Adrenal gland (tissue), 12 donors: ENCODE data around the gene BEND6. TPM values are rescaled to one million over a fixed set of nuclear protein-coding genes. Genes with fewer than 3 reads are reported as not detected.

Source experiments
- DNase-seq, 7 donors: peaks; one replicate each; pipeline ENCODE4 v3.0.0-alpha.2; 2019 to 2020
- H3K27ac ChIP-seq, 5 donors: fragments of 200-600 bp; sonication (generic) in 4 of 5; 1 replicate in 3 of 5; 2 replicates in 2 of 5; pipeline versions ENCODE4 v1.5.1 to v1.8.0; 2016 to 2020; ENCODE audit warnings: mild to moderate bottlenecking in 1 of 5
- H3K27me3 ChIP-seq: fragments of 200-600 bp; 2 replicates; pipeline ENCODE4 v1.8.0; 2021
- H3K36me3 ChIP-seq, 2 donors: fragments of 200-600 bp; replicated peaks in 1 of 2; 1 replicate in 1 of 2; 2 replicates in 1 of 2; pipeline versions ENCODE4 v1.5.1 to v1.8.0; 2018 to 2022
- H3K4me1 ChIP-seq, 2 donors: fragments of 200-600 bp; replicated peaks in 1 of 2; 1 replicate in 1 of 2; 2 replicates in 1 of 2; pipeline versions ENCODE4 v1.5.1 to v1.8.0; 2018 to 2021
- H3K4me3 ChIP-seq, 4 donors: fragments of 200-600 bp; sonication (generic) in 3 of 4; one replicate each; pipeline ENCODE4 v1.5.1; 2016 to 2018
- H3K9me3 ChIP-seq, 3 donors: fragments of 200-600 bp; sonication (generic) in 1 of 3; replicated peaks in 1 of 3; 1 replicate in 2 of 3; 2 replicates in 1 of 3; pipeline versions ENCODE4 v1.5.1 to v1.8.0; 2016 to 2021
- CTCF ChIP-seq, 6 experiments: fragments of 450-650 bp in 4 of 6; fragments of 200-600 bp in 2 of 6; sonication (generic) in 1 of 6; IDR thresholded peaks; 1 replicate in 5 of 6; 2 replicates in 1 of 6; pipeline versions ENCODE4 v1.5.1 to v1.8.0; 2016 to 2021; ENCODE audit warnings: antibody characterized with exemption in 6 of 6, mild to moderate bottlenecking in 2 of 6, moderate library complexity in 1 of 6
- POLR2A ChIP-seq, 2 donors: fragments of 450-650 bp; IDR thresholded peaks; one replicate each; pipeline ENCODE4 v1.6.1; 2017; ENCODE audit warnings: antibody characterized with exemption in 2 of 2, mild to moderate bottlenecking in 2 of 2, moderate library complexity in 1 of 2
- WGBS, 4 donors: extraction: QIAGEN DNeasy Blood & Tissue Kit in 2 of 4; methylation state at CpG; one replicate each; pipeline versions ENCODE4 v1.1.5 to v1.1.7; 2013 to 2017; 5-methylcytosine and 5-hydroxymethylcytosine counted together
- intact Hi-C, 2 donors: fragments of 100-400 bp; cut with DNase I; formaldehyde crosslinking; loops; one replicate each; pipeline versions ENCODE4 v1.14.1 to v1.15.0; 2022 to 2023
- polyA plus RNA-seq, 3 donors: library from polyadenylated mRNA; stranded (reverse); fragments of 200-250 nt in 2 of 3; fragments of 350-450 nt in 1 of 3; fragmentation: Illumina TruSeq in 1 of 3; extraction: RNeasy Lipid Tissue Mini Kit (QIAGEN cat#74804) in 1 of 3; gene quantifications; one replicate each; pipeline ENCODE4 v1.2.3, GENCODE V29; 2013 to 2014
- total RNA-seq, 9 donors: library from RNA; depleted of rRNA in 4 of 9; stranded (reverse); fragments of >200 nt in 4 of 9; fragments of 120-200 nt in 1 of 9; fragmentation: NEBNext Ultra II Directional in 1 of 9; extraction: Animal tissue kit (Norgen Biotek cat#: 25700) in 1 of 9; gene quantifications; one replicate each; pipeline versions ENCODE4 v1.1.0 to v1.2.4, GENCODE V29; 2013 to 2023
- donor health status: healthy with polysubstance abuse.
- donor health status: Bipolar disorder and iron deficiency.
- donor health status: DM: yes; HTN: yes; CAD: no.
- donor health status: DM: no; HTN: no; CAD: no.
- donor health status: DM: no; HTN: no; CAD: no.
- donor health status: DM: yes; HTN: yes; CAD: no.

The BEND6 gene
- total and polyA plus RNA-seq, 12 donors, result 0.67 to 6.0 (median 1.2) TPM; not detected in 1

- Histone ChIP-seq H3K9me3 (peaks cover 0 to 7% (median 0%) of the 10 kb centered on the region in 3 donors), H3K27me3 (no peaks in the 10 kb centered on the region), H3K27ac (no peak overlapping the region), H3K4me1 (no peaks in the 10 kb centered on the region), H3K4me3 (no peak overlapping the region), H3K36me3 (no peaks in the 10 kb centered on the region)
- intact Hi-C loops, result no loop called here
- no peak for TF ChIP-seq POLR2A (IDR thresholded peaks at IDR 0.05)
- no peak for TF ChIP-seq CTCF (IDR thresholded peaks at IDR 0.05)
- DNase-seq, result no peak
- 81 to 94% (median 89%) methylated on average over 5 of the region's 5 CpGs for WGBS, 4 donors
Measured at GRCh38 chr6:56940463-56940862, 14.4 kb upstream of the BEND6 start.

- Histone ChIP-seq H3K4me3 (no peak overlapping the region), H3K36me3 (no peaks in the 10 kb centered on the region), H3K27me3 (no peaks in the 10 kb centered on the region), H3K4me1 (no peaks in the 10 kb centered on the region), H3K27ac (no peak overlapping the region), H3K9me3 (peaks cover 0 to 7% (median 0%) of the 10 kb centered on the region in 3 donors)
- DNase-seq, result no peak
- intact Hi-C loops, result no loop called here
- TF ChIP-seq CTCF (IDR thresholded peaks at IDR 0.05) (no peak), POLR2A (IDR thresholded peaks at IDR 0.05) (no peak)
Measured at GRCh38 chr6:56940977-56941376, 13.9 kb upstream of the BEND6 start.

GRCh38 chr6:56944661-56945060 lies 10.2 kb upstream of the BEND6 start:
- intact Hi-C loops, result no loop called here
- Histone ChIP-seq H3K4me1 (no peaks in the 10 kb centered on the region), H3K36me3 (no peaks in the 10 kb centered on the region), H3K27me3 (no peaks in the 10 kb centered on the region), H3K4me3 (no peak overlapping the region), H3K27ac (no peak overlapping the region), H3K9me3 (peaks cover 0 to 7% (median 0%) of the 10 kb centered on the region in 3 donors)
- TF ChIP-seq CTCF (IDR thresholded peaks at IDR 0.05) (no peak), POLR2A (IDR thresholded peaks at IDR 0.05) (no peak)
- no peak for DNase-seq

GRCh38 chr6:56946368-56946767 lies 8.5 kb upstream of the BEND6 start:
- WGBS, 4 donors, result 84 to 91% (median 88%) methylated on average over 2 of the region's 2 CpGs
- Histone ChIP-seq H3K4me3 (no peak overlapping the region), H3K36me3 (no peaks in the 10 kb centered on the region), H3K27me3 (no peaks in the 10 kb centered on the region), H3K4me1 (no peaks in the 10 kb centered on the region), H3K9me3 (peaks cover 0 to under 1% (median 0%) of the 10 kb centered on the region in 3 donors), H3K27ac (no peak overlapping the region)
- TF ChIP-seq CTCF (IDR thresholded peaks at IDR 0.05), result no peak
- TF ChIP-seq POLR2A (IDR thresholded peaks at IDR 0.05), result no peak
- DNase-seq, result no peak
- intact Hi-C loops, result no loop called here
